GM23338 (cell line): ENCODE measurements around the gene GLRA2. TPM values are rescaled to one million over a fixed set of nuclear protein-coding genes. Genes with fewer than 3 reads are reported as not detected.

Experiments
- ATAC-seq: fragments of 200-7000 bp; cut with Tn5 transposase; 3 replicates; pipeline ENCODE4 v1.9.1; 2020
- DNase-seq: peaks from one replicate; pipeline ENCODE4 v3.0.0-alpha.2; 2015; ENCODE audit warnings: low spot score
- H2AFZ ChIP-seq: fragments of 200-600 bp; sonication (generic); 2 replicates; pipeline ENCODE4 v1.8.0; 2016; ENCODE audit warnings: antibody characterized with exemption, mild to moderate bottlenecking, moderate library complexity
- H3F3A ChIP-seq: fragments of 200-600 bp; sonication (generic); replicated peaks from 2 replicates; pipeline ENCODE4 v1.8.0; 2017; ENCODE audit warnings: antibody characterized with exemption, mixed run types, low read depth
- H3K27ac ChIP-seq: fragments of 200-600 bp; sonication (generic); 2 replicates; pipeline ENCODE4 v1.6.1; 2016; ENCODE audit warnings: low read depth
- H3K27me3 ChIP-seq: fragments of 200-600 bp; sonication (generic); 2 replicates; pipeline ENCODE4 v1.8.0; 2016; ENCODE audit warnings: mild to moderate bottlenecking, mixed run types, moderate library complexity; ENCODE audit not compliant: insufficient read depth
- H3K36me3 ChIP-seq: fragments of 200-600 bp; sonication (generic); 2 replicates; pipeline ENCODE4 v1.8.0; 2016; ENCODE audit warnings: mild to moderate bottlenecking; ENCODE audit not compliant: insufficient read depth
- H3K4me1 ChIP-seq: fragments of 200-600 bp; sonication (generic); 2 replicates; pipeline ENCODE4 v1.8.0; 2016; ENCODE audit warnings: mild to moderate bottlenecking, moderate library complexity; ENCODE audit not compliant: insufficient read depth
- H3K4me2 ChIP-seq: fragments of 200-600 bp; sonication (generic); 2 replicates; pipeline ENCODE4 v1.7.1; 2017; ENCODE audit warnings: mixed run types
- H3K4me3 ChIP-seq: fragments of 200-600 bp; sonication (generic); 2 replicates; pipeline ENCODE4 v1.6.1; 2016; ENCODE audit warnings: mixed run types
- H3K79me2 ChIP-seq: fragments of 200-600 bp; sonication (generic); replicated peaks from 2 replicates; pipeline ENCODE4 v1.8.0; 2017; ENCODE audit warnings: mild to moderate bottlenecking; ENCODE audit not compliant: insufficient read depth
- H3K9me2 ChIP-seq: fragments of 200-600 bp; sonication (generic); 2 replicates; pipeline ENCODE4 v1.8.0; 2017; ENCODE audit not compliant: insufficient read depth
- H4K20me1 ChIP-seq: fragments of 200-600 bp; sonication (generic); replicated peaks from 2 replicates; pipeline ENCODE4 v1.8.0; 2017; ENCODE audit warnings: mild to moderate bottlenecking; ENCODE audit not compliant: insufficient read depth
- H3K27ac Mint-ChIP-seq: 2 replicates; pipeline ENCODE4 v1.8.0; 2020; ENCODE audit warnings: inconsistent platforms, mild to moderate bottlenecking, moderate library complexity, mixed read lengths
- H3K27me3 Mint-ChIP-seq: 3 replicates; pipeline ENCODE4 v1.8.0; 2022; ENCODE audit warnings: low read depth, mild to moderate bottlenecking, moderate library complexity, mixed read lengths, inconsistent platforms; ENCODE audit not compliant: insufficient read depth, poor library complexity
- H3K36me3 Mint-ChIP-seq: 3 replicates; pipeline ENCODE4 v1.8.0; 2021; ENCODE audit warnings: low read depth, mild to moderate bottlenecking, inconsistent platforms, moderate library complexity, mixed read lengths
- H3K4me1 Mint-ChIP-seq: 3 replicates; pipeline ENCODE4 v1.8.0; 2020; ENCODE audit warnings: mild to moderate bottlenecking, inconsistent platforms, mixed read lengths
- H3K4me3 Mint-ChIP-seq: 3 replicates; pipeline ENCODE4 v1.8.0; 2021; ENCODE audit warnings: moderate library complexity, mild to moderate bottlenecking, inconsistent platforms, mixed read lengths
- H3K9me3 Mint-ChIP-seq: 3 replicates; pipeline ENCODE4 v1.8.0; 2020; ENCODE audit warnings: moderate library complexity, mild to moderate bottlenecking, inconsistent platforms, mixed read lengths
- CREB1 ChIP-seq: fragments of 250-450 bp; sonication (Bioruptor Pico); IDR thresholded peaks from 2 replicates; pipeline ENCODE4 v1.5.0; 2020; ENCODE audit warnings: low read depth, mild to moderate bottlenecking, moderate library complexity
- CTCF ChIP-seq, 2 experiments: fragments of 200-600 bp in 1 of 2; sonication (generic) in 1 of 2; conservative IDR thresholded peaks; 2 replicates each; pipeline versions ENCODE4 v1.5.1 to v1.6.1; 2016 to 2017; ENCODE audit warnings: antibody characterized with exemption in 2 of 2, low read depth in 2 of 2, mild to moderate bottlenecking in 2 of 2, moderate library complexity in 1 of 2
- ETS1 ChIP-seq: IDR thresholded peaks from 2 replicates; pipeline ENCODE4 v1.6.1; 2016; ENCODE audit warnings: antibody characterized with exemption
- EZH2 ChIP-seq: fragments of 200-600 bp; sonication (generic); IDR thresholded peaks from one replicate; pipeline ENCODE4 v1.8.0; 2017; ENCODE audit warnings: antibody characterized with exemption, mild to moderate bottlenecking, low read depth; ENCODE audit not compliant: unreplicated experiment
- EZH2phosphoT487 ChIP-seq: fragments of 200-600 bp; sonication (generic); IDR thresholded peaks from one replicate; pipeline ENCODE4 v1.8.1; 2018; ENCODE audit warnings: antibody characterized with exemption; ENCODE audit not compliant: unreplicated experiment
- JUNB ChIP-seq: IDR thresholded peaks from one replicate; pipeline ENCODE4 v1.6.1; 2016; ENCODE audit warnings: antibody characterized with exemption; ENCODE audit not compliant: unreplicated experiment
- NANOG ChIP-seq: IDR thresholded peaks from 2 replicates; pipeline ENCODE4 v1.6.1; 2016; ENCODE audit warnings: antibody characterized with exemption, borderline replicate concordance
- POLR2AphosphoS5 ChIP-seq: IDR thresholded peaks from 2 replicates; pipeline ENCODE4 v1.6.1; 2016; ENCODE audit warnings: antibody characterized with exemption, low read depth
- REST ChIP-seq: IDR thresholded peaks from one replicate; pipeline ENCODE4 v1.6.1; 2018; ENCODE audit warnings: antibody characterized with exemption; ENCODE audit not compliant: unreplicated experiment
- STAT1 ChIP-seq: IDR thresholded peaks from one replicate; pipeline ENCODE4 v1.6.1; 2016; ENCODE audit warnings: antibody characterized with exemption; ENCODE audit not compliant: unreplicated experiment
- ZNF114 ChIP-seq: fragments of 250-450 bp; sonication (Bioruptor Pico); IDR thresholded peaks from 2 replicates; pipeline ENCODE4 v1.5.0; 2020; ENCODE audit warnings: mild to moderate bottlenecking, moderate library complexity
- ZNF331 ChIP-seq: fragments of 250-450 bp; sonication (Bioruptor Pico); IDR thresholded peaks from 2 replicates; pipeline ENCODE4 v1.5.0; 2020; ENCODE audit warnings: low read depth, mild to moderate bottlenecking, moderate library complexity
- ZNF462 ChIP-seq: fragments of 250-450 bp; sonication (Bioruptor Pico); IDR thresholded peaks from 2 replicates; pipeline ENCODE4 v1.5.0; 2020; ENCODE audit warnings: mild to moderate bottlenecking, moderate library complexity
- polyA plus RNA-seq: library from polyadenylated mRNA; unstranded; fragments of >200 nt; fragmentation: Nextera tagmentation; extraction: Ambion mirVana; gene quantifications from 2 replicates; pipeline ENCODE4 v1.2.1, GENCODE V29; 2016
- total RNA-seq: library from RNA; depleted of rRNA; stranded (reverse); fragments of >200 nt; shearing (Covaris generic); gene quantifications from 2 replicates; pipeline ENCODE4 v1.2.3, GENCODE V29; 2014

The GLRA2 gene
- total and polyA plus RNA-seq, 2 experiments from 2014 or later: not detected

GRCh38 chrX:14616836-14617235, 87.5 kb downstream of the GLRA2 start:
- peaks cover 1% of the 10 kb centered on the region for H3K27me3 Mint-ChIP-seq
- Histone ChIP-seq H3K27ac (no peak overlapping the region), H3K9me2 (no peaks in the 10 kb centered on the region), H3K4me2 (no peak overlapping the region), H3K4me3 (no peak overlapping the region), H3K27me3 (no peaks in the 10 kb centered on the region), H4K20me1 (no peaks in the 10 kb centered on the region), H3F3A (no peaks in the 10 kb centered on the region), H3K36me3 (no peaks in the 10 kb centered on the region), H3K4me1 (no peaks in the 10 kb centered on the region), H2AFZ (no peak overlapping the region), H3K79me2 (no peaks in the 10 kb centered on the region)
- ATAC-seq (no peak), DNase-seq (no peak)
- H3K36me3 Mint-ChIP-seq: no peaks in the 10 kb centered on the region
- H3K27ac Mint-ChIP-seq: no peak overlapping the region
- H3K4me3 Mint-ChIP-seq: no peak overlapping the region
- no peaks in the 10 kb centered on the region for H3K9me3 Mint-ChIP-seq
- TF ChIP-seq EZH2 (no peak), STAT1 (no peak), ZNF331 (no peak), CTCF (conservative IDR thresholded peaks at IDR 0.05; ENCODE audit: low read depth in 2 of 2) (no peak), REST (no peak), POLR2AphosphoS5 (no peak), JUNB (no peak), ETS1 (no peak), ZNF462 (CRISPR knock-in tag) (no peak), CREB1 (CRISPR knock-in tag) (no peak), ZNF114 (CRISPR knock-in tag) (no peak), NANOG (no peak), EZH2phosphoT487 (no peak)
- H3K4me1 Mint-ChIP-seq: 0 out of 3 replicates have a peak, but pooled peaks cover 4% of the 10 kb centered on the region
